Uterus (tissue), 2 donors: ENCODE measurements around the gene ZBTB7C.

Experiments used
- CTCF ChIP-seq, 4 experiments: fragments of 200-600 bp in 2 of 4; fragments of 450-650 bp in 2 of 4; sonication (generic) in 2 of 4; IDR thresholded peaks; one replicate each; pipeline ENCODE4 v1.5.1; 2016 to 2019; ENCODE audit warnings: antibody characterized with exemption in 4 of 4, mild to moderate bottlenecking in 2 of 4, moderate library complexity in 1 of 4
- POLR2A ChIP-seq, 2 donors: fragments of 450-650 bp; IDR thresholded peaks; one replicate each; pipeline ENCODE4 v1.6.1; 2016; ENCODE audit warnings: antibody characterized with exemption in 2 of 2, mild to moderate bottlenecking in 1 of 2, moderate library complexity in 1 of 2

DNA sequence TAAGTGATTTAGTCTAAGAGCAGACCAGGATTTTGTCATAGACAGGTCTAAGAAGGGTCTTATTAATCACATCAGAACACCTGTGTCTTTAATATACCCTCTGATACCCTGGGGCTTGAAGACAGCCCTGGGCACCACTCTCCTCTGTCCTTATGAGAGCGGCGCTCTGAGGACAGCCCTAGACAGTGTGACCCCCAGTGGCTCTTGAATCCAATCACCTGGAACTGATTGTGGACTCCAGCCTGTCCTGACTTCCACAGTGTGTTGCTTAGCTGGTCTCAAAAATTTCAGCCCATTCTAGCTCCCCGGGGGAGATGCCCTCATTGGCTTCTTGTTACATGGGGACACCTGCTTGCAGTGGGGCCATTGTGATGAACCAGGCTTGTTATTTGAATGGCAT is 282.9 kb downstream of the ZBTB7C start:
- TF ChIP-seq CTCF (IDR thresholded peaks at IDR 0.05) = no peak
- TF ChIP-seq POLR2A (IDR thresholded peaks at IDR 0.05) = no peak
